Skeletal muscle cell (primary cell): ENCODE results near the gene IL1RAP.

Source experiments
- DNase-seq: peaks from one replicate; pipeline ENCODE4 v3.0.0-alpha.2; 2010; ENCODE audit warnings: low read depth
- H3K4me3 ChIP-seq: 2 replicates; pipeline ENCODE4 v1.5.1; 2011; ENCODE audit warnings: low read depth, mild to moderate bottlenecking, control low read depth, low read length, moderate library complexity

Gene IL1RAP

DNA sequence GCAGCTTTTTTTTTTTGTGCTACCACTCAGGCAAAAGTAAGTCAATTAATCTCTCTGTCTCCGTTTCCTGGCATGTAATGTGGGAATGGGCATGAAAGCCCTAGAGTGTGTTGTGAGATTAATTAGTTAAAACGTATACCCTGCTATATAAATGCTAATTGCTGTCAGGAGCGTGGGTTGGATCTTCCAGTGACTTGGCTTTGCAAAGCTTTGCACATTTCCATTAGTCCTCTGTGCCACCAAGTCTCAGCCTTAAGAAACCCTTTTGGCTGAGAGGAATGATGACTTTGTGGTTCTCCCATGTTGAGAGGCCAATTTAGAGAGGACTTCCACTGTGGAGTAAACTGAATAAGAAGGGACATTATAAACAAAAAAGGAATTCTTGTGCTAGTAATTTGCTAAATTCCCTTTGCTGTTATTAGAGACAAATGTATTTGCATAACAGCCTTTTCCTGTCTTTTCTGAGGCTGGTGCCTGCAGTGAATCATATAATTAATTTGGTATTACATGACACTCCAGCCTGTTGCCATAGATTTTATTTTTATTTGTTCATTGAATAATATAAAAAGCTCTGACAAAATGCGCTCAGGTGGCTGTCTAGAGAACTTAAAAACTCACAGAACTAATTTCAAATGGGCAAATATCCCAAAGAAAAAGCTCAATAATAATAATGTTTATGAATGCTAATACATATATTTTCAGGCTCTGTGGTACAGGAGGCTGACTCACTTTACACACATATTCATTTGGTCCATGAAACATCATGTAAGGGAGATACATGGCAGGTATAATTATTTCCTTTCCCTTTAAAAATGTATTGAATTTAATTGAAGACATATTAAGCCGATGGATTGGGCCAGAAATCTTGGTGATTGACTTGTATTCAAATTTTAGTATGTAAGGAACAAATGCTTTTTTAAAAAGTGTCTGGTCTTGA is 82.7 kb downstream of the IL1RAP start:
- no peak overlapping the region for H3K4me3 ChIP-seq
- DNase-seq, result no peak

DNA sequence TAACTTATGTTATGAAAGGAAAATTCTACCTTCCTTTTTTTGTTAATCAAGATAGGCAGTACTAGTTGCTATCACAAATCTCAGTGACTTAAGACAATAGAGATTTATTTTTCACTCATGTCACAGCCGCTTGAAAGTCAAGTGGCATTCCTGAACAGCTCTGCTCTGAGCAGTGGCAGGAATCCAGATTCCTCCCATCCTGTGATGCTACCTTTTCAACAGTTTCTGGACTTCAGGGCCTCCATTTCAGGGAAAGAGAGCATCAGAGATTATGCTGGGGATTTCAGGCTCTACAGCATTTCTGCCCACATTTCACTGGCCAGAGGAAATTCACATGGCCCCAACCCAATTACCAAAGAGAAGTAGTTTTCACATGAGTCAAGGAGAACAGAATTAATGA is 83.4 kb downstream of the IL1RAP start:
- DNase-seq, result no peak
- no peak overlapping the region for H3K4me3 ChIP-seq

DNA sequence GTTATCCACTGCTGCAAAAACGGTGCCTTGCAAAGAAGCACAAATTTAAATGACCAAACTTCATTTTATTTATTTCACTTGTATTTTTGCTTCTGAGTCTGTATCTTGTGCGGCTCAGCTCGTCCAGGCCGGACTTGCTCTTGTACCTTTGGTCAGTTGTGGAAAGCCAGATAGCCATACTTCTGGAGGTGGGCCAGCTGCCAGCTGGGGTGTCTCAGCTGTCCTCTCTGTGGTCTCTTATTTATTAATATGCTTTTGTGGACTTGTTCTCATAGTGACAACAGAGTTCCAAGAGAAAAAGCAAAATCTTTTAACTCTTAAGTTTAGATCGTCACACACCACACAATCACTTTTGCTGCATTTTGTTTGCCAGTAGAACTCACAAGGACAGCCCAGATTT is 87.7 kb downstream of the IL1RAP start:
- no peak for DNase-seq
- no peak overlapping the region for H3K4me3 ChIP-seq

GRCh38 chr3:190605385-190605784 is 91.5 kb downstream of the IL1RAP start:
- H3K4me3 ChIP-seq, result no peak overlapping the region
- DNase-seq, result no peak

DNA sequence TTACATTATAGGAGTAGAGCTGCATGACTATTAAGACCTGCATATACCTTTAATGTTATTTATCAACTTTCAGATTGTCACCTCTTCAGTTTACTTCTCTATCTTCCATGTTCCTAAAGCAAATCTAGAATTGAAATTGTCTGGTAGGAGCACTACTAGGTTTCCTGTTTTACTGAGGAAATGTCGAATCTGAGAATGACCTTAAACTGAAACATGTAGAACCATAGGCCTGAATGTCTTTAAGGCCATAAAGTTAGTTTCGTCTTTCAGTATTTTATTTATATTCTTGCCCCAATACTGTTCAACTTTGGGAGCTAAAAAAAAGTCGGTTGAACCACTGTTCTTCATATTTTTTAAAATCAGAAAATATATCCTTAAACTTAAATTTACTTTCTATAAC is 92.7 kb downstream of the IL1RAP start:
- H3K4me3 ChIP-seq, result no peak overlapping the region
- DNase-seq, result no peak

GRCh38 chr3:190607021-190607420 is 93.1 kb downstream of the IL1RAP start:
- H3K4me3 ChIP-seq, result no peak overlapping the region
- no peak for DNase-seq

DNA sequence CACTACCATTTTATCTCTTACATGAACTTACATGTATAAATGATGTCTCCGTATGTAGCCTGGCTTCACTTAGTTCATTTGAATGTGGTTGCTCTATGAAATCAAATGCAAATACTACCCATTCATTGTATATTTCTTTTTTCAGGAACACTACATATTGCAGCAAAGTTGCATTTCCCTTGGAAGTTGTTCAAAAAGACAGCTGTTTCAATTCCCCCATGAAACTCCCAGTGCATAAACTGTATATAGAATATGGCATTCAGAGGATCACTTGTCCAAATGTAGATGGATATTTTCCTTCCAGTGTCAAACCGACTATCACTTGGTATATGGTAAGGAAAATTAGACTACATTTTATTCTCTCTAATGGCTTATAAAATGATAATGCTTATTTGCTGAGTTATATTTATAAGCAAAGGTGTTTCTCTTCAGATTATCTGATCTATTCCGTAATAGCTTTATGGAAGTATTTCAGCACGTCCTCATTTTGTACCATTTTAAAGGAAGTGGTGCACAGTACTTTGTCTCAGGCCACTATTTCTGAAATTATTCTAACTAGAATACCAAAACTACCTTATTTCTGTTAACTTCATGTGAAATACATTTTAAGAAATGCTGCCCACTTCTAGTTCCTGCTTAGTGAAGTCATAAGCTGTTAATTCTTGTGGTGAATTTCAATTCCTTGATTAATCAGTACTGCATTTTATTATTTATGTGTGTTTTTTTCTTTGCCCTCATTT is 95.1 kb downstream of the IL1RAP start:
- DNase-seq, result no peak
- H3K4me3 ChIP-seq, result no peak overlapping the region

DNA sequence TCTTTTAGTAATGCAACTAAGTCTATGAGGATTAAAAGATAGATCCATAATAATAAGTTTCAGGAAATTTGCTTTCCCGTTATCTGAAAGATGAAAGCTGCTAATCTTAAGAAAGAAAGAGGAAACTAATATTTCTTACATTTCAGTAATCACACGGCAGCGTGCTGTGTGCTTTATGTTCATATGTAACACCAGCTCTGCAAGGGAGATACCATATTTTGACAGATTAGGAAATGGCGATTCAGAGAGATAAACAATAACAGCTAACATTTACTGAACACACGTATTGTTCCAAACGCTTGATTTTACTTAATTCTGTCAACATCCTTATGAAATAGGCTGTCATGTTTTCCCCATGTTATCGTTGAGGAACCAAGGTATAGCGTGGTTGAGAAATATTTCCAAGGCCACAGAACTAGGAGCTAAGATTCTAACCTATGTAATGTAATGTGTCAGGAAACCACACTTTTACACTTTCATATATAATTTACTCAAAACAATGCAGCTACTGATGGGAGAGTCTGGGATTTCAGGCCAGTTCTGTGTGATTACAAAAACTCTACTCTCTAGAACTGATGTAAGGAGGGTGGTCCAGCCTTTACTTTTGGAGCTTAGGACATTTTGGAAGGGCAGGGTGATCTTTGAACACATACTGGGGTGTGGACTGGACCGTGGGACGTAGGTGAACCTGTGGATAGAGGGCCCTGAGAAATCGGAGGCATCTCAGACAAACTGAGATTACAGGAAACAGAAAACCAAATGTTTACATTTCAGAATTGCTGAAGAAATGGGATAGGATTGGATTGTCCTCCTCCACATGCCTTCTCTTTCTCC is 100.6 kb downstream of the IL1RAP start:
- no peak overlapping the region for H3K4me3 ChIP-seq
- DNase-seq, result no peak

GRCh38 chr3:190615060-190615384 is 101.1 kb downstream of the IL1RAP start:
- DNase-seq, result no peak
- no peak overlapping the region for H3K4me3 ChIP-seq

DNA sequence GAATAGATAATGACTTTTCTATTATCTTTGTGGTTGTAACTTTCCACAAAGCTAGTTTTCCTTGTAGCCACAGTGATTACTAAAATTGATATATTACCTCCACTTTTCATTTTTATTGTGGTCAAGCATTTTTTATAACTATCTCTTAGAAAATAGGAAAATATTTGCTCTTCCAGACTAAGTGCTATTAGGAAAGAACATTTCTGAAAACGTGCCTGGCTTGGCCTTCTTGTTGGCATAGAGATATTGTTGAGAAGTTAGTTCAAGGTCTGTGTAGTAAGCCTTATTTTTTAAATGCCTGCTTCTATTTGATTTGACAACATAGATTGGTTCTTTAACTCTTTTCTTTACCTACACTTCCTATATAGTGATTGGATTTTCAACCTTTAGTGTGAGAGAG is 101.7 kb downstream of the IL1RAP start:
- H3K4me3 ChIP-seq, result no peak overlapping the region
- no peak for DNase-seq

DNA sequence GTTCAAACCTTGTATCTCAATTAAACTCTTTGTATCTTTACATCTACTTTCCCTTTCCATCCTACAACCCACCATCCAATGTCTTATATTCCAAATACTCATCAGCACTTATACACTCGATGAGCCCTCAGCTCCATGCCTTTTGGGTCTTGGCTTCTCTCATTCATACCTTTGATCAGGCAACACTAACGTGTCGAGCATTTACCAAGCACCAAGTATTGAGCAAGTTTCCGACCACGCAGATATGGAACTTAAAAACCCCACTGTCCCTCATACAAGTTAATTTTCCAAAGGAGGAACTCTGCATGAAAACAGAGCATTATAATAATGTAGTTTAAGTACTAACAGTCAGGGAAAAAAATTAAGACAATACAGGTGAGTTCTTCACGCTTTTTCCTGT is 102.8 kb downstream of the IL1RAP start:
- no peak for DNase-seq
- no peak overlapping the region for H3K4me3 ChIP-seq

GRCh38 chr3:190617185-190617584 is 103.3 kb downstream of the IL1RAP start:
- no peak for DNase-seq
- H3K4me3 ChIP-seq, result no peak overlapping the region

DNA sequence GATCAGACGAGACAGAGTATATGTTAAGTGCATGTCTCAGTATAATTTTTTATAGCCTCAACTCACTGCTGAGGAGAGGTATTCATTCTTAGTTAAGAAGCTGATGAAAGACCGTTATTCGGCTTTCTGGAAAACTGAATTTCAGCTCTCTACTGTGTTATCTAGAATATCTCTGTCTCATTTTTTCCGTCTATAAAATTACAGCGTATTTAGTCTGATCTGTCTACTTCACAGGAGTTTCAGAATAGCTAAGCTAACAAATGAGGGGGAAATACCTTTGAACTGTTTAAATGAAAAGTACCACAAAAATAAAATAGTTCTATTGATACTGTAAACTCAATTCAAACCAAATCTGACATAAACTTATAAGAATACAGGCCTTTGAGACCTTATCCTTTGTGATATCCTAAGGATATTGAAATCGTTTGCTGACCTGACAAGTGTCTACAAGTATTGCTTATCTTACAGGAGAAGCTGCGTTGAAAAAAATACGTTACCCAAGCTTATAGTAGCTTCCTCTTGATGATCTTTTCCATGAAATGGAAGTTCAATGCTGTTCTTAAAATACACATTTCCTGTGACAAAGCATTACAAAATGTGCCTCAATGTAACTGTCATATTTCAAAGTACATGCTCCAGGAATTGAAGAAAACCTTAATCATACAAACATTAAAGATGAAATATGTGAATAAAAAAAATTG is 104.6 kb downstream of the IL1RAP start:
- no peak overlapping the region for H3K4me3 ChIP-seq

DNA sequence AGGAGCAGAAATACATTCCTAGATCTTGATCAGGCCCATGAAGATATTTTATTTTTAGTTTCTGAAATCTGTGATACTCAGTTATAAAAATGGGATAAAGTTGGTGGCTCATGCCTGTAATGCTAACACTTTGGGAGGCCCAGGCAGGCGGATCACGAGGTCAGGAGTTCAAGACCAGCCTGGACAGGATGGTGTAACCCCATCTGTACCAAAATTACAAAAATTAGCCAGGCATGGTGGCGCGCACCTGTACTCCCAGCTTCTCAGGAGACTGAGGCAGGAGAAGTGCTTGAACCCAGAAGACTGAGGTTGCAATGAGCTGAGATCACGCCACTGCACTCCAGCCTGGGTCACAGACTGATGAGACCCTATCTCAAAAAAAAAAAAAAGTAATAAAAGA is 105.5 kb downstream of the IL1RAP start:
- no peak overlapping the region for H3K4me3 ChIP-seq
- DNase-seq, result no peak

More for the DNA sequence above, 104.6 kb downstream of the IL1RAP start:
- no peak for DNase-seq

GRCh38 chr3:190619761-190620160 is 105.9 kb downstream of the IL1RAP start:
- DNase-seq, result no peak
- H3K4me3 ChIP-seq, result no peak overlapping the region

GRCh38 chr3:190620886-190621608 is 107.2 kb downstream of the IL1RAP start:
- no peak overlapping the region for H3K4me3 ChIP-seq
- no peak for DNase-seq

DNA sequence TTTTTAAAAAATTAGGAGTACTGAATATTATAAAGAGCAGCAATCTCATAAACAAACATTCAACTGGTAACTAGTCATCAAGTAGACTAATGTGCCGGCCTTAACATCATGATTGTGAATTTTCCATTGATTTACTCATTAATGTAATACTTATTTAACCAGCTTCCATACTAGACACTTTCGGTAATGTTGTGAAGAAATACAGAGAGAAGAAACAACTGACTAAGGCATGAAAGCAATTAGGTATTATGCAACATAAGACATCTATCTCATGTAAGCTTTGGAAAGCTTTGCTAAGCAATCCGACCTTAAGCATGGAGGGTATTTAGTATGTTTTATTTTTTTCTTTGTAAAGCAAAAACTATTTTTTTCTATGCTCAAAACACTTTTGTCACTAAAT is 108.0 kb downstream of the IL1RAP start:
- no peak for DNase-seq
- H3K4me3 ChIP-seq, result no peak overlapping the region

- H3K4me3 ChIP-seq, result no peak overlapping the region
- DNase-seq, result no peak
These were observed 110.4 kb downstream of the IL1RAP start for GRCh38 chr3:190624282-190624681.
